Mammary epithelial cell (primary cell): ENCODE measurements around the gene SLC24A3.

Experiments used
- CTCF ChIP-seq, 2 donors: IDR thresholded peaks in 1 of 2; conservative IDR thresholded peaks in 1 of 2; 2 replicates each; pipeline ENCODE4 v1.5.1; 2011 to 2012; ENCODE audit warnings: inconsistent platforms in 2 of 2, low read length in 2 of 2, mild to moderate bottlenecking in 2 of 2, control low read depth in 1 of 2, low read depth in 1 of 2; ENCODE audit not compliant: insufficient read depth in 1 of 2; ENCODE audit errors: extremely low read depth in 1 of 2
- EZH2 ChIP-seq: IDR thresholded peaks from 2 replicates; pipeline ENCODE4 v1.6.1; 2012; ENCODE audit warnings: low read length, inconsistent platforms, borderline replicate concordance

DNA sequence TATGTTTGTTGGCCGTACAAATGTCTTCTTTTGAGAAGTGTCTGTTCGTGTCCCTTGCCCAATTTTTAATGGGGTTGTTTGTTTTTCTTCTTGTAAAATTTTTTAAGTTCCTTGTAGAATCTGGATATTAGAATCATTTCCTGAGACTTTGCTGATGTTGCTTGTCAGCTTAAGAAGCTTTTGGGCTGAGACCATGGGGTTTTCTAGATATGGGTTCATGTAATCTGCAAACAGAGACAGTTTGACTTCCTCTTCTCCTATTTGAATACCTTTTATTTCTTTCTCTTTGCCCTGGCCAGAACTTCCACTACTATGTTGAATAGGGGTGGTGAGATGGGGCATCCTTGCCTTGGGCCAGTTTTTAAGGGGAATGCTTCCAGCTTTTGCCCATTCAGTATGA is 82.6 kb downstream of the SLC24A3 start:
- TF ChIP-seq CTCF (conservative IDR thresholded peaks at IDR 0.05 in 1 of 2, IDR thresholded peaks at IDR 0.05 in 1 of 2; ENCODE audit: extremely low read depth in 1 of 2, insufficient read depth in 1 of 2, low read depth in 1 of 2, low read length in 2 of 2) (no peak), EZH2 (no peak)
